Measurements from ENCODE around the gene VEZT.

DNA sequence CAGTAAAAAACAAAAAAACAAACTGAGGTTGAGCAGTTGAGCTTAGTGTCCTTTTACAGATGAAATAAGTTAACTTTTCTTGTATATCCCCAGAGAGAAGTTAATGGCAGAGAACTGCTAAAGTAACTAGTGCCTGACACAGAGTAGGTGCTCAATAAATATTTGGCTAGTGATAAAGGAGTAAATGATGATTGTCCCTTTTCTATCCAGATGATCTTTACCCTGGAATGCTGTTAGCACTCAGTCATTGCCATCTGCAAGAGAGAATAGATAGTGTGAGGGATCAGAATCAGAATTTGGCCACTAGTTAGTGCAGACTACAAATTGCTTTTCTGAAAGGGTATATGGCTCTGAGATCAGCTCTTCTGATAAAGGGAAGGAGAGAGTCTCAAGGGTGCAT lies 21.6 kb downstream of the VEZT start:
- TF ChIP-seq CTCF (IDR thresholded peaks at IDR 0.05) (no peak), POLR2A (IDR thresholded peaks at IDR 0.05; ENCODE audit: low read depth) (no peak), POLR2AphosphoS5 (IDR thresholded peaks at IDR 0.05) (no peak), EP300 (IDR thresholded peaks at IDR 0.05) (no peak)

Data from esophagus muscularis mucosa (tissue), 4 donors.